HL-60/S4 (cell line): ENCODE data around the gene ALDH3A2.

Experiments
- in situ Hi-C: fragments of 300-500 bp; cut with MboI; formaldehyde crosslinking; loops from 2 replicates; pipeline ENCODE4 v1.14.3; 2022; ENCODE audit warnings: low sequenced_read_pairs

Gene ALDH3A2

DNA sequence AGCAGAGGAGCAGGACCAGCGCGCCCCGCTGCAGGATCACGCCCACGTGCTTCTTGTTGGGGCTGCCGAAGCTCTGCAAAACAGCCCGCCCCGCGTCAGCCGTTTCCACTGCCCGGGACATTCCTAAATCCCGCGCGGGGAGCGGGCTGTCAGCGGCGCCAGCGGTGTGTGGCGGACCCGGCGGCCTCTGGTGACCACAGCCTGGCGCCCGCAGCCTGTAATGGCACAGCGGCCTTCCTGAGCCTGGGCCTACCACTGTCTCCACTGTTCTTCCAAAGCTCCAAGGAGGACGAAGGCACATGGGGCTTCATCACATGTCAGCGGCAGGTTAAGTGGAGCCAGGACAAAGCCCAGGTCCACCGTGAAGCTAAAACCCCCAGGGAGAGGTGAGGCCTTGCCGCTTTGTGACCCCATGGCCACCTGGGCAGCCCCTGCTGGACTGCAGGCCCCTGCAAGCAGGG, 65.4 kb downstream of the ALDH3A2 start:
- in situ Hi-C loops: no loop called here

DNA sequence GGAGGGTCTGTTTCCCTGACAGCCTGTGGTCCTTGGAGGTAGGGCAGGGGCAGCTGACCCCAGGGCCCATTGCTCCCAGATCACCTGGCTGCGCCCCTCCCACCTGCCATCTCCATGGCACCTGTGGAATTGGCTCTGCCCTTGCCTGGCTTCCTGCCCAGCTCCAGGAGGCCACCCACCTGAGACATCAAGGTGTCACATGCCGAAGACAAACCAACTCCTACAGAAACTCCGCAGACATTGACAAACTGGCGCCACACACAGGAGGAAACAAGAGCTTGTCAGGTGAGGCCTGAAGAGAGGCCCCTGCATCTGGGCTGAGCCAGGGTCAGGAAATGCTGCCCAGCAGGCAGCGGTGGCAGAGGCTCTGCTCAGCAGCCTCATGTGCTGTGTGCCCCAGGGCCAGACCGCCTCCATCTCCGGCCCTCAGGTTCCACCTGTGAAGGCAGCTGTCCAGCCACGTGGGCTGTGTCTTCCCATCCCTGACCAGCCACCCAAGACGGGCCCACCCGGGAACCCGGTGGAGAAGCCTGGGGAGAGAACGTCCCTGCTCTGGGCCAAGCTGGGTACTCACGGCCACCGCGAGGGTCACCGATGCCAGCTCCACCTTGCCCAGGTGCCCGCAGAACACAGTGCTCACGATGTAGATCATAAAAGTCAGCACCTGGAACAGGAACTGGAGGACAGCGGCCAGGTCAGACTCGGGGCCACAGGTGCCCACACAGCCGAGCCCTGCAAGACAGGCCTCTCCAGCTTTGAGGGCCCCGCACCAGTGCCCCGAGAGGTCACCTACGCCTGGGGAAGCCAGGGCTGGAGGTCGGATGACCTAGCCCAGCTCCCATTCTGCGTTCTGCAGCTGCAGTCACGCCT, 66.2 kb downstream of the ALDH3A2 start:
- in situ Hi-C loops: no loop called here

DNA sequence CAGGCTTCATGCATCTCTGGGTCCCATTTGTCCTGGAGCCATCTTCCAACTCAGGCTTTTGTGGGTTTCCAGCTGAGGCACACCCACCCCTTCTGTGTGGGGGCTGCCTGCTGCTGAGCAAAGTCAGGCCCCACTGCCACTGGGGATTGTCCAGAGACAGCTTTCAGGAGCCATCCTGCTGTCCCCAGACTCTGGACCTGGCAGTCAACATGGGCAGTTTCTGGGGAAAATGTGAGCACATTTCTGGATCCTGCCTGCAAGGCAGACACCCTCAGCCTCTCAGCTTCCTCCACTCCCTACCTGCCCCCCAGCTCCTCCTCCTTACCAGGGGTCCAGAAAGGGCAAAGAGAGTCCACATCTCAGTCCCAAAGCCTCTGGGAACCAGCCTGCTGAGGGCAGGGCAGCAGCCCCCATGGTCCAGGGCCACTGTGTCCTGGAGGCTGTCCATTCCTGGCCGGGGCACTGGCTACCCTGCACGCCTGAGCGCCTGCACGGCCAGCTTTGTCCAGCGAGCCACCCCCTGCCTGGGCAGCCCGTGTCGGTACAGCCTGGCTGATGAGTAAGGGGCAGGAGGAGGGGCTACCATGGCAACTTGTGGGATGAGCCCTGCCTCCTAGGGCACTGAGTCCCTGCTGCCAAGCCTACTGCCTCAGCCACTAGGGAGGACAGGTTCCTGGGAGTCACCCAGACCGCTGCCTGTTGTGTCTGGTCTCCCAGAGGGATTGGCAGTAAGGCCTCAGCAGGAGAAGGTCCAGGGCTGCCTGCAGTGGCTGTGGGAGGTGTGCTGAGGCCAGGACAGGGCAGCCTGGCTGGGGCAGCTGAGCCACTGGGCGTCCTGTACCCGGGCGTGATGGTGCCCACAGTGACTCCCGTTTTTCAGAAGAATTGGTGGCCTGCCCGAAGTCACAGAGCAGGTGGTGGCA, 67.8 kb downstream of the ALDH3A2 start, which contains the start of gene SLC47A2:
SLC47A2 (minus strand) TSS at position 477 of the 923 bp plus-strand sequence; CDS start at position 448, 29 bp downstream.
- in situ Hi-C loops: no loop called here

DNA sequence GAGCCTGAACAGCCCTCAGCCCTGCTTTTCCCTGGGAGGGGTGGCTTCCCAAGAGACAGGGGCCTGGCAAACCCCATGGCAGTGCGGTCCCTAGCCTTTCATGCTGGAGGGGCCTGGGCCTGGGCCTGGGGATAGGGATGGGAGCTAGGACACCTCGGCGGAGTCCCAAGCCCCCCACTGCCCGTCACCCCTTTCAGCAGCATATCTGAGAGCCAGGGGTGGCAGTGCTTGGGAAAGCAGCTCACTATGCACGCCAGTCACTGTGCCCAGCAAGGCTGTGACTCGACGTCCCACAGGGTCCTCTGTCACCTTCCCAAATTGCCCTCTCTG, 68.4 kb downstream of the ALDH3A2 start:
- in situ Hi-C loops: no loop called here

DNA sequence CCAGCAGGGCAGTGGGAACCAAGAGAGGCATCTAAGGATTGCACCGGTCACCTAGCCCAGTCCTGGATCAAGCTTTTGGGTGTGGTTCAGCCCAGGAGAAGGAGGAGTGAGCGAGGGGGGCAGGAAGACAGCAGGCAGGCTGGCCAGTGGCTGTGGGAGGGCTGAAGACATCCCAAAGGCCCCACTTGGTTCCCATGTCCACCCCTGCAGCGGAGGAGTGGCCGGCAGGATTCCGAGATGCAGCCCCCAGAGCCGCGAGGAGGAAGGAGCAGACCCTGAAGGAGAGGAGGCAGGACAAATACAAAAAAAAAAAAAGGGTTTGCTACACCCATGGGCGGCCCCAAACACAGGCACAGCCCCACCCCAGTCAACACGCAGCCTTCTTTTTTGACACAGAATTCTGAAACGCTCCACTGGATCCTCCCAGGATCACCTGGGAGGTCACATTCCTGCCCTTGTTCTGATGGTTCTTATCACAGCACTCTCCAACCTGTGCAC, 68.9 kb downstream of the ALDH3A2 start:
- in situ Hi-C loops: no loop called here

DNA sequence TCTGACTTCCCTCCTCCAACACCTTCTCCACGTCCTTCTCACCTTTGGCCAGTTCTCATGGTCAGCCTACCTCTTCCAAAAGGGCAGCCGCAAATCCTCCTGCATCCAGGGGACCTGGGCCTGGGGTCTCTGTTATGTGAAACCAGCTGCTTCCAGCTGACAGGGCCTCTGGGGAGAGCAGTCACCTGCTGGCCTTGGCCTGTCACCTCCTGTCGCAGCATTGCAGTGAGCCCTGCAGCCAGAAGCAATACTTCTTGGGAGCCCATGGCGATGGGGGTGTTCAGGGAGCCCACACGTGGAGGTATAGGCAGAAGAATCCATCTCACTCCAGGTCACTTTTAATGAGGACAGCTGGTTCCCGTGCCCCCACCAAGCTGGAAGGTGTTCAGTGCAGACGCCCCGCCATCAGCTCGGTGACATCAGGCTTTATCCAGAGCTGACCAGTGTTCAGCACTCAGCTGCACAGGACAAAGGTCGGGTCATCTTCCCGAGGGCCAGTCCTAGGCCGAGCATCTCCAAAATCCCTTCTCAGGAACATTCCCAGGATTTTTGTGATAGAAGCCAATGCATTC, 69.6 kb downstream of the ALDH3A2 start:
- in situ Hi-C loops: no loop called here

DNA sequence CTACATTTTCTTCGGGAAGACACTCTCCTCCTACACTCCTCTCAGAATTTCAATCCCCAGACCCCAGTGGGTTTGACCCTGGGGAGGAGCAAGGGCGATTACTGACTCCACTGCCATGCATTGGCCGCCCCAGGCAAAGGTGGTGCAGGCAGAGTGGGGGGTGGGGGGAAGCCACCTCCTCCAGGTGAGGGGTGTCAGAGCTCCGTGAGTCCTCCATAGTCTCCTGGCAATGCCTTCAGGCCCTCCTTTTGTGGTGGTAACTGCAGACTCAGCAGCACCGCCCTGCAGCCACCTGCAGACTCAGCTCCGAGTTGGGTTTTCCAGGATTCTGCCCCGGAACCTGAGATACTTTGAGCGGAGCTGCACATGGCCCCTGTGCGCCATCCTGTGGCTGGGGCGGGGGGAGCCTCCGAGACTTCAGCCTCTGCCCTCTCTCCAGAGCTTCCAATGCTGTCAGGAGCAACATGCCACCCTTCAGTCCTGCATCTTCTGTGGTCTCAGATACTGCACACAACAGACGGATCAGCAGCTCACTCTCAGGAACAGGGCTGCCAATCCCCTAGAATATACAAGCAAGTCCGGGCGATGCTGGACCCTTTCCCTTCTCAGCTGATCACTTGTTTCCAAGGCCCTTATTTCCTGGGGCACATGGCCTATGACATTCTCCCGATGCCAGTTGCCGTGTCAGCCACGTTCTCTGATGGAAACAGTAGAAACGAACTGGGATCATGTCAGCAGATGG, 70.2 kb downstream of the ALDH3A2 start:
- in situ Hi-C loops: no loop called here

DNA sequence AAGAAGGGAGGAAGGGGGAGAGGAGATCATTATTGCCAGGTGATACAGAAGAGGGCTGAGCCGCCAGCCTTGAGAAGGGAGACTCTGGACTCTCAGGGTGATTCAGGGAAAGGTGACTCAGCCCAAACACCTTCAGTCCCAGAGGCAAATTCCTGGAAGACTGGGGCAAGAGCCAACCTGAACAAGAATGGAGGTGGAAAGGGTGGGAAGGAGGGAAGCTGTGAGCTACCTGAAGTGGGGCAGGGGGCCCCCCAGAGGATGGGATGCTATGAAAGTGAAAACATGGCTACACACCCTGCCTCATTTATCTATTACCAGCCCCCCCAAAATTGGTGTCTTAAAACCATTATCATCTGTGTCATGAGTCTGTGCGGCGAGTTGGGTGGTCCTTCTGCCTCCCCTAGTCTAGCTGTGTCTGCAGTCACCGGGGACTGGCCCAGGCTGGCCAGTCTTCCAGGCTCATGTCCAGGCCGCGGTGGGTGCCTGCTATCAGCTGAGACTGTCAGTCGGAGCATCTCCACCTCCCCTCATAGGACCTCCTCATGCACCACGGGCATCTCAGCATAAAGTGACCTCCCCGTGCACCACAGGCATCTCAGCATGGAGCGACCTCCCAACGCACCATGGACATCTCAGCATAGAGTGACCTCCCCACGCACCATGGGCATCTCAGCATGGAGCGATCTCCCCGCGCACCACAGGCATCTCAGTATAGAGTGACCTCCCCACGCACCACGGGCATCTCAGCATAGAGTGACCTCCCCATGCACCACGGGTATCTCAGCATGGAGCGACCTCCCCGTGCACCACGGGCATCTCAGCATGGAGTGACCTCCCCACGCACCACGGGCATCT, 71.0 kb downstream of the ALDH3A2 start:
- in situ Hi-C loops: no loop called here

DNA sequence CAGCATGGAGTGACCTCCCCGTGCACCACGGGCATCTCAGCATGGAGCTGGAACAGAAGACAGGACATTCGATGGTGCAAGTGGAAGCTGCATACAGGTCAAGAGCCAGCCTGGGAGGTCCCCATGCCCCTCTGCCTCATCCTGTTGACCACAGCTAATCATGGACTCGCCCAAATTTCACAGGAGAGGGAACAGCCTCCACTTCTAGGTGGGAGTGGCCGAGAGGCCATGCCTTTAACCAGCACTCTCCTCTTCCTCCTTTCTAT, 71.6 kb downstream of the ALDH3A2 start:
- in situ Hi-C loops: no loop called here

DNA sequence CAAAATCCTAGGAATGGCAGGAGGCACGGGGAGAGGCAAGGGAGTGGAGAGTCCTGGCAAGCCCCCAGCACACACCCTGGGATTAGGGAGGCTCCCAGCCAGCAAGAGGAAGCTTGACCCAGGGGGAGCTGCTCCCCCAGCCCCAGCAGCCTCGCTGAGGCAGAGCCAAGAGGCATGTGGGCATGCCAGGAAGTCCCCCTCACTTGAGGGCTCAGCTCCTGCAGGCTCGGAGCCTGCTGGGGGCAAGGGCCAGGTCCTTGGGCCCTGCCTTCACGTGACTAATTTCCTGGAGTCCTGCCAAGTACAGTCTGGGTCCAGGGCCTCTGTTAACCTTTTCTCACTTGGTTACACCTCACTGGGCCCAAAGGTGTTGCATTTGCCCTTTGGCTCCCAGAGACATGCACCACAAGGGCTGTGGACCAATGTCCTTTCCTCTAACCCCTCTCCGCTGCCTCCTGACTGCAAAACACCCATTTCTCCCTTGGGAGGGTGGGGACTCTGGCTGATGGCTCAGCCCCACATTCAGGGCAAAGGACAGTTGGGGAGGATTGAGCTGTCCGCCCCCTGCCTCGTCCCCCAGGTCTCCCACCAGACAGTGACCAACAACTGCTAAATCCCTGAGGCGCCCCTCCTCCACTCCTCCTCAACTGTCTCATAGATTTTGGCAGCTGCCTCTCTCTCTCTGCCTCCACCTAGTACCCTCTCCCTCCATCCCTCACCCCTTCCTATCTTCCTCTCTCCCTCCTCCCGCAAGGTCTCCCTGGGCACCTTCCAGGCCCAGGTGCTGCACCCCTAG, 72.3 kb downstream of the ALDH3A2 start:
- in situ Hi-C loops: no loop called here

DNA sequence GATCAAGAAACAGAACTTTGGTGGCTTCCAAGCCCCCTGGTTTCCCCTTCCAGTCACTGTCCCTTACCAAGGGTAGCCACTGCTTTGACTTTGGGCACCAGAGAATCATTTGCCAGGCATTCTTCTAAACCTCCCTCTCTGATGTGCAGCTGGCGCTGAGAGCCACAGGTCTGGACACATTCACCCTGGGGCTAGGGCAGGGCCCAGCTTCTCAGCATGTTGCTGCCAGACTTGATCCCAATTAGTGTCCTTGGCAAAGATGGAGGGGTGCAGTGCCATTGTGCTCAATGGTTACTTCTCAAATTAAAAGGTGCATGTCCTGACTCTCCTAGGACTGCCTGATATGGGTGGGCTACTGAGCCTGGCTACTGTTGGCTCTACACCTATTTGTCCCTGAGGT, 75.4 kb downstream of the ALDH3A2 start:
- in situ Hi-C loops: no loop called here

DNA sequence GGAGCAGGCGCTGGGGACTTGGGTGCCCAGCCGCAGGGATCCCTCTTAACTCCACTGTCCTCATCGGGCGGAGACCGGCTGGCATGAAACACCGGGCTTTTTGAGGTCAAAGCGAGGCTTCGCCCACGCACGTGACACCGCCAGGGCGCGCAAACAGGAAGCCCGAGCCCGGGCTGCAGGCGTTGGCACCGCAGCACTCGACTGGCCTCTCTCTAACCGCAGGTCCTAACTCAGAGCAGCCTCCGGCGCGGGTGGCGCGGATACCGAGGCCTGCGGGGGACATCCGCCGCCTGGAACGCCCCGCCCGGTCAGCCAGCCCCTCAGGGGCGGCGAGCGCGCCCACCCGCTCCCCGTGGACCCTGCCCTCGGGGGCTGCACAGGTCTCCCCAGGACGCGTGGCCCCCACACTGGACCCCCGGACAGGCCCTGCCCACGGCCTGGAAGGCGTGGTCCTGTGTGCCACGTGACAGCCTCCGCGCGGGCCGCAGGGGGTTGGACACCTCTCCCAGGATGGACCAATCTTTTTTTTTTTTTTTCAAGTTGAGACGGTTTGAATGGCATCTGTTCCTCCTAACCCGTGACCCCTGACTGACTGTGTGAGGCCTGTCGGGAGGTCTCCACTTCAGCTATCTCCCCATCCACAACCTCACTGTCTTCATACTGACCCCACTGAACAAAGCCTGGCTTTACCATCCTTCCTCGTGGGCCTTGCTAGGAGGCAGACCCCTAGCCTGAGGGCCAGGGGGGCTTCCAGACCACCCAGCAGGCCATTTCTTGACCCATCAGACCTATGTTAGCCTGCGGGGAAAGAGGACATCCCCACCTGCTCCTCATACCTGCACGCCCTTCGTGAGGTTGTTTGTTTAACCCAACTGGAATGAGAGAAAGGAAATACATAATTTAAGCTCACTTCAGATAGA, 76.2 kb downstream of the ALDH3A2 start:
- in situ Hi-C loops: no loop called here

DNA sequence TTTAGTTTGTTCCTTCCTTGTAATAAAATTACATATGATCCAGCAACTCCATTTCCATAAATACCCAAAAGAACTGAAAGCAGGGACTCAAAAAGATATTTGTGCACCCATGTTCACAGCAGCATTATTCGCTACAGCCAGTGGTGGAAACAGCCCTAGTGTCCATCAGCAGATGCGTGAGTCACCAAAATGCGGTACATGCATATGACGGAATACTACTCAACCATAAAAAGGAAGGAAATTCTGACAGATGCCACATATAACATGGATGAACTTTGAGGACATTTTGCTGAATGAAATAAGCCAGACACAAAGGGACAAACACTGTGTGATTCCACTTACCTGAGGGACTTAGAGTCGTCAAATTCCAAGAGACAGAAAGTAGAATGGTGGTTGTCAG, 76.9 kb downstream of the ALDH3A2 start:
- in situ Hi-C loops: no loop called here

DNA sequence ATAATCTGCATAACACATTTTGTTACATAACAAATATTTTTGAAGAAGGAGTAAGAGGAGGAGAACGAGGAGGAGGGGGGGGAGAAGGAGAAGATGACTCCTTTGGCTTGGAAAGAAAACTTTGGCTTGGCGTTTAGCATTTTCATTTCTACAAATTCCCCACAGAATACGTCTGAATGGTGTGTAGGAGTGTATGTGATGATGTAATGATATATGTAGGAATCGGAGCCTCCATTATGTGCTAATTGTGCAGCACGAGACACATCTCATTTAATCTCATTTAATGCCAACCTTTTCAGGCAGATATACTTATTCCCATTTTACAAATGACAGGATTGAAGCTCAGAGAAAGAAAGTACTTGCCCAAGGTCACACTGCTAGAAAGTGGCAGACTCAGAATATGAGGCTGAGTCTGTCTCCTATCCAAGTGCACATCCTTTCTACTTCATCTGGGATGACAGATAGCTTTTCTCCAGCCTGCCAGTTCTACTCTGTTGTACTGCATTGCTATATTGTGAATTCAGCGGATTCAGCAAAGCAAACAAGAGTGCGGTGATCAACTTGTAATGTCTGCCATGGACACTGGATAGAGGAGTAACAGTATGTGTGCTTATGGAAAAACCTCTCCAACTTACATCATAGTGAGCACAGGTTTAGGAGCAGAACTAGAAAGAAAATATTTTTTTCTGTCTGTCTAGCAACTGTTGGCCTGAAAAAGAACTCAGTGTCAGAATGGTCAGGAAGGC, 78.3 kb downstream of the ALDH3A2 start:
- in situ Hi-C loops: no loop called here
